SH-SY5Y (cell line): Measurements from ENCODE around the gene NCKAP5.

ENCODE experiments used
- GATA2 ChIP-seq: IDR thresholded peaks from 2 replicates; pipeline ENCODE4 v1.6.1; 2011; ENCODE audit warnings: mild to moderate bottlenecking, low read depth, low read length
- GATA3 ChIP-seq: IDR thresholded peaks from 2 replicates; pipeline ENCODE4 v1.6.1; 2011; ENCODE audit warnings: low read depth, mild to moderate bottlenecking, low read length, moderate library complexity

DNA sequence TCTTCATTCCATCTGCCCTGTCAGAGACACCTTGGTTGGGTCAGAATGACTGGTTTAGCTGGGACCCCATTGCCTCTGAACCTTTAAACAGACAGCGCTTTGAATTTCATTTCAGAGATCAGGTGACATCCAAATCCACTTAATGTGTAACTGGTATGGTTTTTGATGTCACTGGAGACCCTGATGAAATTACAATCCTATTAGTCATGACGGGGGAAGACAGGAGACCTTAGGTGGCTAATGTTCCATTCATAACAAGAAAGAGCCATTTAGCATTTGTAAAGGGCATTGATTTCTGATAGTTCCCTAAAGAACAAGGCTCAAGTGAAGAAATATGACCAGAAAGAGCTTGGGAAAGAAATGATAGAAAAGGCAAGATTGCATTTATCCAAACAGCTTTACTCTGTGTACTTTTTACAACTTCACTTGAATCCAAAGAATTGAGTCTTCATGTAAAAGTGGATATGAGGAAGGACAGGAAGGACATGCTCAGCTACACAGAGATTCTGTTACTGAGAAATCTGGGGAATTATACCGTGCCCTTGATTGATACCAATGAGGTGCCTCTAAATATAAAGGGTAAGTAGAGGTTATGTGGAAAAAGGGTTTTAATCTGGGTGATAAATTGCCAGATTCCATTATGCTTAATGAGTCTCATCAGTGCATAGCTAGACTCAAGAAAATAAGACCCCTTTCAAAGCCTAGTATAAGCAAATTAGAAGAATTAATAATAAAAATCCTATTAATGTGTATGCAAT, 198.2 kb downstream of the NCKAP5 start:
- TF ChIP-seq GATA2 (no peak), GATA3 (no peak)
